ENCODE data around the gene CACTIN.

GRCh38 chr19:3614858-3615505 is 11.6 kb downstream of the CACTIN start:
- TF ChIP-seq CTCF (conservative IDR thresholded peaks at IDR 0.05) (no peak), EZH2 (IDR thresholded peaks at IDR 0.05; ENCODE audit: low read depth) (no peak)
